Neural crest cell (in vitro differentiated cells): ENCODE results near the gene MYH13. TPM values are rescaled to one million over a fixed set of nuclear protein-coding genes. Genes with fewer than 3 reads are reported as not detected.

Experiments used
- DNase-seq: peaks from one replicate; pipeline ENCODE4 v3.0.0; 2021; ENCODE audit warnings: low read depth, mixed read lengths, low spot score
- H3K27ac Mint-ChIP-seq: one replicate; pipeline ENCODE4 v1.8.0; 2021; ENCODE audit warnings: mild to moderate bottlenecking, mixed read lengths; ENCODE audit not compliant: unreplicated experiment
- H3K27me3 Mint-ChIP-seq: 2 replicates; pipeline ENCODE4 v1.8.0; 2021; ENCODE audit warnings: low read depth, mild to moderate bottlenecking, mixed read lengths
- H3K36me3 Mint-ChIP-seq: 2 replicates; pipeline ENCODE4 v1.8.0; 2021; ENCODE audit warnings: low read depth, mild to moderate bottlenecking, mixed read lengths
- H3K4me1 Mint-ChIP-seq: 2 replicates; pipeline ENCODE4 v1.8.0; 2021; ENCODE audit warnings: mixed read lengths
- H3K4me3 Mint-ChIP-seq: one replicate; pipeline ENCODE4 v1.8.0; 2021; ENCODE audit warnings: mild to moderate bottlenecking, mixed read lengths
- H3K9me3 Mint-ChIP-seq: 2 replicates; pipeline ENCODE4 v1.8.0; 2021; ENCODE audit warnings: mixed read lengths
- total RNA-seq: library from RNA; stranded (reverse); gene quantifications from 2 replicates; pipeline ENCODE4 v1.2.1, GENCODE V29; 2021
- TF ChIP-seq, protein P1 (sequence below): fragments of 200-600 bp; sonication (generic); conservative IDR thresholded peaks from 2 replicates; pipeline ENCODE4 v1.5.0; 2021; ENCODE audit warnings: antibody characterized with exemption, mild to moderate bottlenecking

Gene MYH13
- total RNA-seq, 1 donor from 2014 or later: not detected

DNA sequence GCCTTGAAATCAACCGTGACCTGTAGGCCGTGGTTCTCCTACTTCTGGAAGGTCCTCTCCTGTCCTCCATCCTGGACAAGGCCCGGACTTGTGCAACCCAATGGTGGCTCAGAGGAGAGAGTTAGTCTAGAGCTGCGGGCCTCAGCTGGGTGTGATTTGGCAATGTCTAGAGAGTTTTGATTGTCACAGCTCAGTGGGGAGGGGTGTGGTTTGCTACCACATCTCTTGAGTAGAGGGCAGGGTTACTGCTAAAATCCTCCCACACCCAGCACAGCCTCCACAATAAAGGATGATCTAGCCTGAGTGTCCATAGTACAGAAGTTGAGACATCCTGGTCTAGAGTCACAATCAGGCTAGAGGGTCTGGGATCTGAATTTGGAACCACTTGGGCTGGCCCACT lies 40.3 kb downstream of the MYH13 start:
- no peak overlapping the region for H3K4me3 Mint-ChIP-seq

DNA sequence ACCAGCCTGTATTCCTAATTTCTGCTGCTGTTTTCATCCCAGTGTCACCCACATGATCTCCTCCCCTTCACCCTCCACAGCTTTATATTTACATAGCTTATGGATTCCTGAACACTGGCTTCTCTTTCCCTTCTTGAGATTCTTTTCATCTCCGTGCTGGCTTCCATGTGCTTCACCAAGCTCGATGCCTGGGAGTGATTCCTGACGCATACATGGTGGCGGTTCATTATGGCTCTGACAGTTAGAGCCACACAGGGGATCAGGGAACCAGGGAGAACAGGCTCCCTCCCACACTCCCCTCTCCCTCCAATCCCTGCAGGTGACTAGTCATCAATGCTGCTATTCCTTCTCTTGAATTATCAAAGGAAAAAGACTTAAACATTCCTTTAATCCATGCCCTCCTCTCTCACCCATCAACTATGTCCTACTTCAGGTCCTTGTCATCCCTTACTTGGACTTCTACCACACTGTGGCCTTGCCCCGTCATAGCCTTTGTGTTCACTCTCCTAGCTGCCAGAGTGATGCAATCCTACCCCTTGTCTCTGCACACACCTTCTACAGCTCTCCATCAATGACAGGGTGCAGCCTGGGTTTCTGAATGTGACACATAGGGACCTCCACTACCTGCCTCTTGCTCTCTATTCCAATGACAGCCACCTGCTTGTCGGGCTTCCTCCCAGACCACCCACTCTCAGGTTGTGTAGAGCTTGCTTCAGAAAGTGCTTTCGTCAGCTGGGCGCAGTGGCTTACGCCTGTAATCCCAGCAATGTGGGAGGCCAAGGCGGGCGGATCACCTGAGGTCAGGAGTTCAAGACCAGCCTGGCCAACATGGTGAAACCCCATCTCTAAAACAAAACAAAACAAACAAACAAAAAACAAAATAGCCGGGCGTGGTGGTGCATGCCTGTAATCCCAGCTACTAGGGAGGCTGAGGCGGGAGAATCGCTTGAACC lies 43.6 kb downstream of the MYH13 start:
- H3K36me3 Mint-ChIP-seq: no peaks in the 10 kb centered on the region
- H3K27me3 Mint-ChIP-seq: peaks cover 5% of the 10 kb centered on the region
- H3K9me3 Mint-ChIP-seq: peaks cover 2% of the 10 kb centered on the region
- H3K4me1 Mint-ChIP-seq: peaks cover 4% of the 10 kb centered on the region
- H3K4me3 Mint-ChIP-seq: no peak overlapping the region
- TF ChIP-seq, protein P1, sequence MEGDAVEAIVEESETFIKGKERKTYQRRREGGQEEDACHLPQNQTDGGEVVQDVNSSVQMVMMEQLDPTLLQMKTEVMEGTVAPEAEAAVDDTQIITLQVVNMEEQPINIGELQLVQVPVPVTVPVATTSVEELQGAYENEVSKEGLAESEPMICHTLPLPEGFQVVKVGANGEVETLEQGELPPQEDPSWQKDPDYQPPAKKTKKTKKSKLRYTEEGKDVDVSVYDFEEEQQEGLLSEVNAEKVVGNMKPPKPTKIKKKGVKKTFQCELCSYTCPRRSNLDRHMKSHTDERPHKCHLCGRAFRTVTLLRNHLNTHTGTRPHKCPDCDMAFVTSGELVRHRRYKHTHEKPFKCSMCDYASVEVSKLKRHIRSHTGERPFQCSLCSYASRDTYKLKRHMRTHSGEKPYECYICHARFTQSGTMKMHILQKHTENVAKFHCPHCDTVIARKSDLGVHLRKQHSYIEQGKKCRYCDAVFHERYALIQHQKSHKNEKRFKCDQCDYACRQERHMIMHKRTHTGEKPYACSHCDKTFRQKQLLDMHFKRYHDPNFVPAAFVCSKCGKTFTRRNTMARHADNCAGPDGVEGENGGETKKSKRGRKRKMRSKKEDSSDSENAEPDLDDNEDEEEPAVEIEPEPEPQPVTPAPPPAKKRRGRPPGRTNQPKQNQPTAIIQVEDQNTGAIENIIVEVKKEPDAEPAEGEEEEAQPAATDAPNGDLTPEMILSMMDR: no peak
- no peak overlapping the region for H3K27ac Mint-ChIP-seq
- DNase-seq: no peak

More for the DNA sequence above, 40.3 kb downstream of the MYH13 start:
- no peaks in the 10 kb centered on the region for H3K36me3 Mint-ChIP-seq
- peaks cover 5% of the 10 kb centered on the region for H3K27me3 Mint-ChIP-seq
- H3K9me3 Mint-ChIP-seq: peaks cover 1% of the 10 kb centered on the region
- no peak for DNase-seq
- peaks cover 2% of the 10 kb centered on the region for H3K4me1 Mint-ChIP-seq
- TF ChIP-seq, protein P1: no peak
- H3K27ac Mint-ChIP-seq: no peak overlapping the region

DNA sequence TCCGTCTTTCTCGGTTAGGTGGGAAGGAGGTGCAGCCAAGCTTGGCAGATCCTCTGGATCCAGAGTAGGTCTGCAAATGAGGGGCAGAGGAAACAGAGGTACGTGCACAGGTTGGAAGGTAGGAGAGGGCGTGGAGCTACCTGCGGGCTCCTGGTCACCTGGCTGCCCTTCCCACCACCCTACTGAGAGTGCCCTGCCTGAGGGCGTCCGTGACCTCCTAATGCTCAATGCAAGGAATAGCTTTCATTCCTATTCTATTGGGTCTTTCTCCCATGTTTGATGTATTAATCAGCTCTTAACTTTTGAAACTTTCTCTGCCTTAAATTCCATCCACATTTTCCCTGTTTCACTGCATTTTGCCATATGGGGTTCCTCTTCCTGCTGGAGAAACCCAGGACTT lies 44.6 kb downstream of the MYH13 start:
- no peak for DNase-seq
- TF ChIP-seq, protein P1: no peak
- Mint-ChIP-seq H3K27me3 (peaks cover 8% of the 10 kb centered on the region), H3K4me3 (no peak overlapping the region), H3K36me3 (no peaks in the 10 kb centered on the region), H3K27ac (no peak overlapping the region), H3K4me1 (peaks cover 4% of the 10 kb centered on the region), H3K9me3 (peaks cover 2% of the 10 kb centered on the region)

DNA sequence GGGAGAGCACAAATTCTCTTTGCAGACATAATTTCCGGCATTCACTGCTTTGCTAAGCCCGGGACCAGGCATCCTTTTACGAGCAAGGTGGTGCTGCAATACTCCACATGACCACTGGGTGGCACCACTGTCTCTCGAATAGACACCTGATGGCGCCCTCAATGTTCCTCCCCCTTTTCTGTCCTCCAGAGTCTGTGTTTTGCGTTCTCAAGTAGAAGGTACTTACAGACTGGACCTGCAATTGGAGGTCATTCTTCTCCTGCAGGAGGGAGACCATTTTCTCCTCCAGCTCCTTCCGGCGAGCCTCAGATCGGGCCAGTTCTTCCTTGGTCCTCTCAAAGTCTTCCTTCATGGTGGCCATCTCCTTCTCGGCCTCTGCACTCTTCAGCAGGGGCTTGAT lies 45.2 kb downstream of the MYH13 start:
- peak; percentile 91 for DNase-seq
- Mint-ChIP-seq H3K4me3 (no peak overlapping the region), H3K9me3 (peaks cover 2% of the 10 kb centered on the region), H3K4me1 (peaks cover 4% of the 10 kb centered on the region), H3K27ac (no peak overlapping the region), H3K27me3 (peaks cover 8% of the 10 kb centered on the region), H3K36me3 (no peaks in the 10 kb centered on the region)
- TF ChIP-seq, protein P1: peak; percentile 95

DNA sequence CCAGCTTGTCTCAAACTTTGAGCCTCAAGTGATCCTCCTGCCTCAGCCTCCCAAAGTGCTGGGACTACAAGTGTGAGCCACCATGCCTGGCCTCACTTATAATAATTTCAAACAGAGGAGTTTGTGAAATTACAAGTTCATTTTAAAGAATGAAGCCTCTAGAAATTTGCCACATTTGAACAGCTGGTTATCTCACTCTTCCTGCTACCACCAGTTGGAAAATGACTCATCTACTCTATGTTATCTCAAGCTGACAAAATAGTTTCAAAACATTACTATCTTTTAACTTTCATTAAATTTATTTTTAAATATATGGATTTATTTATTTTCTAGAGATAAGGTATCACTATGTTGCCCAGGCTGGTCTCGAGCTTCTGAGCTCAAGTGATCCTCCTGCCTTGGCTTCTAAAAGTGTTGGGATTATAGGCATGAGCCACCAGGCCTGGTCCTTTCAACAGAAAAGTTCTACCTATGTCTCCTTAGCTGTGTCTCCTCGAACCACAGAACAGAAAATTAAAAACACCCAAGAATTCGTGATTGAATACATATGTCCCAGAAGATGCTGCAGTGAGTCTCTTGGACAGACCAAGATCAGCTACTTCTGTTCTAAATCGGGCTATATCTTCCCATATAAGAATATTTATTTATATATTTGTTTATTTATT lies 47.6 kb downstream of the MYH13 start:
- TF ChIP-seq, protein P1: no peak
- no peak overlapping the region for H3K27ac Mint-ChIP-seq
- H3K9me3 Mint-ChIP-seq: peaks cover 2% of the 10 kb centered on the region
- H3K36me3 Mint-ChIP-seq: no peaks in the 10 kb centered on the region
- H3K4me1 Mint-ChIP-seq: peaks cover 4% of the 10 kb centered on the region
- no peak for DNase-seq
- H3K27me3 Mint-ChIP-seq: peaks cover 10% of the 10 kb centered on the region
- H3K4me3 Mint-ChIP-seq: no peak overlapping the region
